ENCODE data around the gene NOX5.

Gene NOX5

DNA sequence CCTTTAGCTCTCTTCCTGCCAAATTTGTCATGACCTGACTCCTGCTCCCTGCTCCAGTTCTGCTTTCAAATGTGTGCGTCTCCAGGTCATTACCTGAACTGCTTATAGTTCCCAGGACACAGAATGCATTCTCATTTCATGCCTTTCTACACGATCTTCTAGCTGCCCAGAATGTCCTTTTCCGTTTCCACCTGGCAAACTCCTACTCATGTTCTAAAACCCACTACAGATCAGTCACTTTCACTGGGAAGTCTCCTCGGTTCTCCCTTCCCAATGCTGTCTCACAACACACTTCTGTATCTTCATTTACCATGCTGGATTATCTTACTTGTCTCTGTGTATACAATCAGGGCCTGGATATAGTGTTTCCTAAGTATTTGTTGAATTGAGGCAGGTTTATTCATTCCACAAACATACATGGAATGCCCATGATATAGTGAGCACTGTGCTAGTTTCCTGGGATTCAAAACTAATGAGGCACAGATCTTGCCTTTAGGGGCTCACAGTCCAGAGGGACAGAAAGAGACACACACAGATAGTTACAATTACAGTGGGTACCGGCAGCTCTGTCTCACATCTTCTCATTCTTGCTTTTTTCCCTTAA is 1.6 kb upstream of the NOX5 start:
- Histone ChIP-seq H4K91ac (ENCODE audit: low read length) (no peak overlapping the region), H3K14ac (ENCODE audit: low read length in 2 of 2) (no peak overlapping the region), H3K36me3 (ENCODE audit: control insufficient read depth in 1 of 2, insufficient read depth in 2 of 2, low read depth in 1 of 2, low read length in 2 of 2) (no peaks in the 10 kb centered on the region), H3K4me3 (ENCODE audit: insufficient read depth in 1 of 2, low read depth in 1 of 2, low read length in 2 of 2) (no peak overlapping the region), H3K27me3 (ENCODE audit: control insufficient read depth in 1 of 2, insufficient read depth in 1 of 2, low read length in 2 of 2) (peaks cover 0 to 5% of the 10 kb centered on the region in 2 experiments), H3K27ac (ENCODE audit: low read length, poor library complexity, severe bottlenecking) (no peak overlapping the region), H4K8ac (ENCODE audit: low read length) (no peak overlapping the region), H2BK15ac (ENCODE audit: low read depth, poor library complexity, severe bottlenecking) (no peak overlapping the region), H3K9me3 (ENCODE audit: control insufficient read depth, low read length) (peaks cover 5% of the 10 kb centered on the region), H2AK5ac (ENCODE audit: low read length, severe bottlenecking) (no peak overlapping the region), H3K4me1 (ENCODE audit: control insufficient read depth, insufficient read depth, low read depth, low read length) (peaks cover 3% of the 10 kb centered on the region), H3K18ac (ENCODE audit: low read depth in 1 of 2, low read length in 2 of 2) (no peak overlapping the region), H3K4me2 (ENCODE audit: low read length, poor library complexity, severe bottlenecking) (no peak overlapping the region), H3K9ac (ENCODE audit: low read length) (no peak overlapping the region), H2BK120ac (ENCODE audit: low read depth, low read length) (no peak overlapping the region), H2BK5ac (ENCODE audit: low read depth, low read length, poor library complexity, severe bottlenecking) (no peak overlapping the region), H2BK12ac (ENCODE audit: low read length in 2 of 2) (no peak overlapping the region), H3K79me1 (replicated peaks; ENCODE audit: low read length, poor library complexity, severe bottlenecking) (no peaks in the 10 kb centered on the region), H3K4ac (ENCODE audit: low read depth in 1 of 2, low read length in 2 of 2) (no peak overlapping the region), H2AFZ (ENCODE audit: low read depth, low read length) (no peak overlapping the region), H3K23ac (ENCODE audit: low read length in 2 of 2) (no peak overlapping the region)
- DNase-seq, result no peak
- WGBS, result 88% methylated on average over 4 of the region's 5 CpGs

- WGBS, result 100% methylated on average over 4 of the region's 4 CpGs
- H3K4ac ChIP-seq (ENCODE audit: low read depth in 1 of 2, low read length in 2 of 2), result no peak overlapping the region
Measured at GRCh38 chr15:69013726-69014406, 629 bp upstream of the NOX5 start.

DNA sequence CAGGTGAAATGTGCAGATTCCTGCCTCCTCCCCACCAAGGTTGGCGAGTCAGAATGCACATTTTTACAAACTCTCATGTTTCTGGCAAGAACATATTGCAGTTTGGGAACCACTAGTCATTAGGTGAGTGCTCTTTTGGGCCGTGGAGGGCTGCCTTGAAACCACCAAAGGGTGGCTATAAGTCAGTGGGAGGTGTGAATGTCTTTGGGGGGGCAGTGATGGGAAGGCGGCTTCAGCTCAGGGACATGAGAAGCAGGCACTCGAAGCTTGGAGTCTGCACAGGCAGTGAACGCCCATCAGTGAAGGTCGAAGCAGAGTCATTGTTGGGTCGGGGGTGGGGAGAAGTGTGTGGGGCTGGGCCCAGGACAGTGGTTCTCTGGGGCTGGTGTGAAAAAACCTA is 1.1 kb downstream of the NOX5 start:
- no peak overlapping the region for H3K27ac ChIP-seq (ENCODE audit: low read length, poor library complexity, severe bottlenecking)
- H2AK5ac ChIP-seq (ENCODE audit: low read length, severe bottlenecking), result no peak overlapping the region
- H2BK5ac ChIP-seq (ENCODE audit: low read depth, low read length, poor library complexity, severe bottlenecking), result no peak overlapping the region
- no peak overlapping the region for H2BK120ac ChIP-seq (ENCODE audit: low read depth, low read length)
- H3K36me3 ChIP-seq (ENCODE audit: control insufficient read depth in 1 of 2, insufficient read depth in 2 of 2, low read depth in 1 of 2, low read length in 2 of 2), result no peaks in the 10 kb centered on the region
- H3K79me1 ChIP-seq (replicated peaks; ENCODE audit: low read length, poor library complexity, severe bottlenecking), result no peaks in the 10 kb centered on the region
- no peak overlapping the region for H2BK12ac ChIP-seq (ENCODE audit: low read length in 2 of 2)
- 79% methylated on average over 7 of the region's 7 CpGs for WGBS
- no peak for DNase-seq
- peaks cover under 1% of the 10 kb centered on the region for H3K4me1 ChIP-seq (ENCODE audit: control insufficient read depth, insufficient read depth, low read depth, low read length)
- H2BK15ac ChIP-seq (ENCODE audit: low read depth, poor library complexity, severe bottlenecking), result no peak overlapping the region
- H4K8ac ChIP-seq (ENCODE audit: low read length), result no peak overlapping the region
- peaks cover 0 to 5% of the 10 kb centered on the region in 2 experiments for H3K27me3 ChIP-seq (ENCODE audit: control insufficient read depth in 1 of 2, insufficient read depth in 1 of 2, low read length in 2 of 2)
- no peak overlapping the region for H3K4me2 ChIP-seq (ENCODE audit: low read length, poor library complexity, severe bottlenecking)
- no peak overlapping the region for H3K23ac ChIP-seq (ENCODE audit: low read length in 2 of 2)
- H3K9ac ChIP-seq (ENCODE audit: low read length), result no peak overlapping the region
- H2AFZ ChIP-seq (ENCODE audit: low read depth, low read length), result no peak overlapping the region
- no peak overlapping the region for H3K18ac ChIP-seq (ENCODE audit: low read depth in 1 of 2, low read length in 2 of 2)
- no peak overlapping the region for H3K4me3 ChIP-seq (ENCODE audit: insufficient read depth in 1 of 2, low read depth in 1 of 2, low read length in 2 of 2)
- H3K14ac ChIP-seq (ENCODE audit: low read length in 2 of 2), result no peak overlapping the region
- no peak overlapping the region for H3K4ac ChIP-seq (ENCODE audit: low read depth in 1 of 2, low read length in 2 of 2)
- no peaks in the 10 kb centered on the region for H3K9me3 ChIP-seq (ENCODE audit: control insufficient read depth, low read length)
- H4K91ac ChIP-seq (ENCODE audit: low read length), result no peak overlapping the region

More at GRCh38 chr15:69013726-69014406, 629 bp upstream of the NOX5 start:
- Histone ChIP-seq H3K23ac (ENCODE audit: low read length in 2 of 2) (no peak overlapping the region), H3K27me3 (ENCODE audit: control insufficient read depth in 1 of 2, insufficient read depth in 1 of 2, low read length in 2 of 2) (peaks cover 0 to 5% of the 10 kb centered on the region in 2 experiments), H3K36me3 (ENCODE audit: control insufficient read depth in 1 of 2, insufficient read depth in 2 of 2, low read depth in 1 of 2, low read length in 2 of 2) (no peaks in the 10 kb centered on the region), H2BK12ac (ENCODE audit: low read length in 2 of 2) (no peak overlapping the region), H2BK15ac (ENCODE audit: low read depth, poor library complexity, severe bottlenecking) (no peak overlapping the region), H3K14ac (ENCODE audit: low read length in 2 of 2) (no peak overlapping the region), H2BK120ac (ENCODE audit: low read depth, low read length) (no peak overlapping the region), H3K4me2 (ENCODE audit: low read length, poor library complexity, severe bottlenecking) (no peak overlapping the region), H4K8ac (ENCODE audit: low read length) (no peak overlapping the region), H3K18ac (ENCODE audit: low read depth in 1 of 2, low read length in 2 of 2) (no peak overlapping the region), H3K4me1 (ENCODE audit: control insufficient read depth, insufficient read depth, low read depth, low read length) (peaks cover 3% of the 10 kb centered on the region), H2AFZ (ENCODE audit: low read depth, low read length) (no peak overlapping the region), H2AK5ac (ENCODE audit: low read length, severe bottlenecking) (no peak overlapping the region), H3K9me3 (ENCODE audit: control insufficient read depth, low read length) (no peaks in the 10 kb centered on the region), H3K9ac (ENCODE audit: low read length) (no peak overlapping the region), H3K79me1 (replicated peaks; ENCODE audit: low read length, poor library complexity, severe bottlenecking) (no peaks in the 10 kb centered on the region), H3K27ac (ENCODE audit: low read length, poor library complexity, severe bottlenecking) (no peak overlapping the region), H2BK5ac (ENCODE audit: low read depth, low read length, poor library complexity, severe bottlenecking) (no peak overlapping the region), H4K91ac (ENCODE audit: low read length) (no peak overlapping the region), H3K4me3 (ENCODE audit: insufficient read depth in 1 of 2, low read depth in 1 of 2, low read length in 2 of 2) (no peak overlapping the region)
- DNase-seq, result no peak

- H3K23ac ChIP-seq (ENCODE audit: low read length in 2 of 2), result no peak overlapping the region
- H3K9ac ChIP-seq (ENCODE audit: low read length), result no peak overlapping the region
- H4K8ac ChIP-seq (ENCODE audit: low read length), result no peak overlapping the region
- H3K36me3 ChIP-seq (ENCODE audit: control insufficient read depth in 1 of 2, insufficient read depth in 2 of 2, low read depth in 1 of 2, low read length in 2 of 2), result no peaks in the 10 kb centered on the region
- peaks cover 0 to 5% of the 10 kb centered on the region in 2 experiments for H3K27me3 ChIP-seq (ENCODE audit: control insufficient read depth in 1 of 2, insufficient read depth in 1 of 2, low read length in 2 of 2)
- no peak overlapping the region for H3K4me2 ChIP-seq (ENCODE audit: low read length, poor library complexity, severe bottlenecking)
- H2BK12ac ChIP-seq (ENCODE audit: low read length in 2 of 2), result no peak overlapping the region
- peak overlapping the region; percentile 20 for H2BK15ac ChIP-seq (ENCODE audit: low read depth, poor library complexity, severe bottlenecking)
- H3K79me1 ChIP-seq (replicated peaks; ENCODE audit: low read length, poor library complexity, severe bottlenecking), result no peaks in the 10 kb centered on the region
- no peak overlapping the region for H2AFZ ChIP-seq (ENCODE audit: low read depth, low read length)
- no peak overlapping the region for H2BK5ac ChIP-seq (ENCODE audit: low read depth, low read length, poor library complexity, severe bottlenecking)
- no peak for DNase-seq
- no peaks in the 10 kb centered on the region for H3K4me1 ChIP-seq (ENCODE audit: control insufficient read depth, insufficient read depth, low read depth, low read length)
- no peak overlapping the region for H3K4ac ChIP-seq (ENCODE audit: low read depth in 1 of 2, low read length in 2 of 2)
- H3K14ac ChIP-seq (ENCODE audit: low read length in 2 of 2), result no peak overlapping the region
- no peak overlapping the region for H3K18ac ChIP-seq (ENCODE audit: low read depth in 1 of 2, low read length in 2 of 2)
- H3K27ac ChIP-seq (ENCODE audit: low read length, poor library complexity, severe bottlenecking), result no peak overlapping the region
- no peak overlapping the region for H2AK5ac ChIP-seq (ENCODE audit: low read length, severe bottlenecking)
- 90% methylated on average over 5 of the region's 5 CpGs for WGBS
- H4K91ac ChIP-seq (ENCODE audit: low read length), result no peak overlapping the region
- no peak overlapping the region for H3K4me3 ChIP-seq (ENCODE audit: insufficient read depth in 1 of 2, low read depth in 1 of 2, low read length in 2 of 2)
- H3K9me3 ChIP-seq (ENCODE audit: control insufficient read depth, low read length), result no peaks in the 10 kb centered on the region
- H2BK120ac ChIP-seq (ENCODE audit: low read depth, low read length), result no peak overlapping the region
Measured at GRCh38 chr15:69016021-69016595, 1.6 kb downstream of the NOX5 start.

Data from mesenchymal stem cell (in vitro differentiated cells and primary cell).